A673 (cell line): Measurements from ENCODE around the gene NDUFC1.

Experiments
- CTCF ChIP-seq: fragments of 300-800, 200-600 bp; sonication (generic); conservative IDR thresholded peaks from 2 replicates; pipeline ENCODE4 v1.5.1; 2017; ENCODE audit warnings: low read depth, mild to moderate bottlenecking, antibody characterized with exemption, low read length, moderate library complexity, mixed read lengths
- EZH2 ChIP-seq: fragments of 200-600 bp; sonication (generic); IDR thresholded peaks from 2 replicates; pipeline ENCODE4 v1.6.1; 2017; ENCODE audit warnings: borderline replicate concordance, low read depth, mild to moderate bottlenecking, mixed read lengths, antibody characterized with exemption, low read length; ENCODE audit not compliant: poor library complexity, severe bottlenecking

GRCh38 chr4:139337612-139338011 lies 35.3 kb upstream of the NDUFC1 start:
- TF ChIP-seq CTCF (no peak), EZH2 (no peak)
